ENCODE measurements around the gene DNAJC6. TPM values are rescaled to one million over a fixed set of nuclear protein-coding genes. Genes with fewer than 3 reads are reported as not detected.

DNAJC6 gene
- total RNA-seq, 1 donor from 2014 or later, result 16.7 TPM

DNA sequence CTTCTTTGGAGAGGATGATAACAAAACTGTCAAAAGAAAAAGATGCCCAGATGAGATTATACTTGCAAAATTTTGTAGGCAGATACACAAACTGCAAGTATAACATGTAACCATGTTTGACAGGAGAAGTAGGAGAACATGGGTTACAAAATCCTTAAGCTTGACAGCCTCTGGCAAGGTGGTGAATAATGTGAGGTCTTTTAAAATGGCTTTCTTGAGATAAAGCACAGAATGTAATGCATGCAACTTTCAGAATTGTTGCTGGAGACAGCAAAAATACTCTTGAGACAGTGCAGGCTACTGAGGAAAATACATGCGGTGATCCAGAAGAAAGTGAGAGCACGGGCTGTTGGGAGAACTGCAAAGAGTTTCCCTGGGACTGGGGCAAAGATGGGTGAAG is 24.7 kb downstream of the DNAJC6 start:
- no peak overlapping the region for H3K27ac Mint-ChIP-seq (ENCODE audit: unreplicated experiment)
- peaks cover 12% of the 10 kb centered on the region for H3K4me1 Mint-ChIP-seq (ENCODE audit: low read depth)
- H3K27me3 Mint-ChIP-seq (ENCODE audit: low read depth), result no peaks in the 10 kb centered on the region
- TF ChIP-seq, protein P1, sequence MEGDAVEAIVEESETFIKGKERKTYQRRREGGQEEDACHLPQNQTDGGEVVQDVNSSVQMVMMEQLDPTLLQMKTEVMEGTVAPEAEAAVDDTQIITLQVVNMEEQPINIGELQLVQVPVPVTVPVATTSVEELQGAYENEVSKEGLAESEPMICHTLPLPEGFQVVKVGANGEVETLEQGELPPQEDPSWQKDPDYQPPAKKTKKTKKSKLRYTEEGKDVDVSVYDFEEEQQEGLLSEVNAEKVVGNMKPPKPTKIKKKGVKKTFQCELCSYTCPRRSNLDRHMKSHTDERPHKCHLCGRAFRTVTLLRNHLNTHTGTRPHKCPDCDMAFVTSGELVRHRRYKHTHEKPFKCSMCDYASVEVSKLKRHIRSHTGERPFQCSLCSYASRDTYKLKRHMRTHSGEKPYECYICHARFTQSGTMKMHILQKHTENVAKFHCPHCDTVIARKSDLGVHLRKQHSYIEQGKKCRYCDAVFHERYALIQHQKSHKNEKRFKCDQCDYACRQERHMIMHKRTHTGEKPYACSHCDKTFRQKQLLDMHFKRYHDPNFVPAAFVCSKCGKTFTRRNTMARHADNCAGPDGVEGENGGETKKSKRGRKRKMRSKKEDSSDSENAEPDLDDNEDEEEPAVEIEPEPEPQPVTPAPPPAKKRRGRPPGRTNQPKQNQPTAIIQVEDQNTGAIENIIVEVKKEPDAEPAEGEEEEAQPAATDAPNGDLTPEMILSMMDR (IDR thresholded peaks at IDR 0.05), result no peak
- H3K4me3 Mint-ChIP-seq (ENCODE audit: unreplicated experiment), result no peak overlapping the region
- no peak for DNase-seq (ENCODE audit: low spot score)
- peaks cover 5% of the 10 kb centered on the region for H3K9me3 Mint-ChIP-seq (ENCODE audit: low read depth)
- H3K36me3 Mint-ChIP-seq (ENCODE audit: low read depth), result peaks cover 4% of the 10 kb centered on the region

DNA sequence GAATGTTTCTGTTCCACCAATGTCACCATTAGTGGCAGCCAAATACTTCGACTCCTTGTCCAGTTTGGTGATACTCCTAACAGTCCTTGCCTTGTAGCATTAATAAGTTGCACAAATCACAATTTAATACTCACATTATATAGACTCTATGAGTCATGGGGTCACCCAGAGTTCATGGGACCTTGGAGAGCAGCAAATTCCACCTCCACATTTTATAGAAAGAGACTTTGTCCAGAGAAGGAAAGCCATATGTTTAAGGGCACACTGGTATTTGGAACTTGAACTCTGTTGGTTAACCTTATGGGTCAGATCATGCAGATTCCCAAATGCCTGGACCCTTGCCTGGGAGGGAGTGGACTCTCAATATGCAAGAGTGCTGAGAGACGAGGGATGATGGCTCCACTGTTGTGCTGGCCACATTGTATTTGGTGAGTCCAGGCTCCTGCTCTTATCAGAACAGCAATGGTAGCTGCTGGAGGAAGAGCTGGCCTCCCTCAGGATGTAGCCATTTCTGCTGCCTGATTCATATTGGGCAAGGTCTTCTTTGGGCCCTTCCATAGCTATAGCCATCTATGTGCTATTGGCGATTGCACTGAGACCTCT is 30.6 kb downstream of the DNAJC6 start:
- Mint-ChIP-seq H3K27me3 (ENCODE audit: low read depth) (no peaks in the 10 kb centered on the region), H3K4me1 (ENCODE audit: low read depth) (peaks cover 10% of the 10 kb centered on the region), H3K27ac (ENCODE audit: unreplicated experiment) (no peak overlapping the region), H3K4me3 (ENCODE audit: unreplicated experiment) (no peak overlapping the region), H3K36me3 (ENCODE audit: low read depth) (peaks cover 6% of the 10 kb centered on the region), H3K9me3 (ENCODE audit: low read depth) (peaks cover 5% of the 10 kb centered on the region)
- TF ChIP-seq, protein P1 (IDR thresholded peaks at IDR 0.05), result no peak
- no peak for DNase-seq (ENCODE audit: low spot score)

DNA sequence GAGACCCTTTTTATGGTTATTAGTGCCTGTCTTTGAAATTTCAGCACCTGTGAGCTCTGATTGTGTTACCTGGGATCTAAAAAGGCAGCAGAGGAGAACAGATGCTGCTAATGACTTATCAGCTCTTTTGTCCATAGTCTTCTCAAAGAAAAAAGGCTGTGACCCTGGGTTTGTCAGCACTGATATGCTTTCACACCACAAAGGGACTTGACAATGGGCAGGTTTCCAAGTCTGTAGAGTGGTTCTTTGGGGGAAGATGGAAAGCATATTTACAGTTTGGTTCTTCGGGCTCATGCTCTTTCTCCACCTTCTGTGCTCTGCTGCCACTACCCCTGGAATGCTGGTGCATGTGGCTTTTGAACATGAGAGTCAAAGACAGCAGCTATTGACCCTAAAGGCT is 32.0 kb downstream of the DNAJC6 start:
- no peaks in the 10 kb centered on the region for H3K27me3 Mint-ChIP-seq (ENCODE audit: low read depth)
- no peak overlapping the region for H3K4me3 Mint-ChIP-seq (ENCODE audit: unreplicated experiment)
- H3K4me1 Mint-ChIP-seq (ENCODE audit: low read depth), result peaks cover 10% of the 10 kb centered on the region
- DNase-seq (ENCODE audit: low spot score), result no peak
- TF ChIP-seq, protein P1 (IDR thresholded peaks at IDR 0.05), result no peak
- no peak overlapping the region for H3K27ac Mint-ChIP-seq (ENCODE audit: unreplicated experiment)
- H3K9me3 Mint-ChIP-seq (ENCODE audit: low read depth), result peaks cover 5% of the 10 kb centered on the region
- H3K36me3 Mint-ChIP-seq (ENCODE audit: low read depth), result peaks cover 6% of the 10 kb centered on the region

DNA sequence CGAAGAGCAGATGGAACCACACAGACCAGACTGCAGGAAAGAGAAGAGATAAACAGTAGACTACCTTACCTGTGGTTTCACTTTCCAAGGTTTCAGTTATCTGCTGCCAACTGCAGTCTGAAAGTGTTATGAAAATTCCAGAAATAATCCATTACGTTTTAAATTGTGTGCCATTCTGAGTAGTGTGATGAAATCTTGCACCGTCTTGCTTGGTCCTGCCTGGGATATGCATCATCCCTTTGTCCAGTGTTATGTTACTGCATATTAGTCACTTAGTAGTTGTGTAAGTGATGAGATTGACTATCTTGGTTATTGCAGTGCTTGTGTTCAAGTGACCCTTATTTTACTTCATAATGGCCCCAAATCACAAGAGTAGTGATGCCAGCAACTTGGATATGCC is 33.9 kb downstream of the DNAJC6 start:
- Mint-ChIP-seq H3K27ac (ENCODE audit: unreplicated experiment) (peak overlapping the region; percentile 68), H3K4me3 (ENCODE audit: unreplicated experiment) (no peak overlapping the region), H3K27me3 (ENCODE audit: low read depth) (no peaks in the 10 kb centered on the region), H3K36me3 (ENCODE audit: low read depth) (peaks cover 2% of the 10 kb centered on the region), H3K9me3 (ENCODE audit: low read depth) (no peaks in the 10 kb centered on the region), H3K4me1 (ENCODE audit: low read depth) (peaks cover 10% of the 10 kb centered on the region)
- DNase-seq (ENCODE audit: low spot score), result no peak
- TF ChIP-seq, protein P1 (IDR thresholded peaks at IDR 0.05), result no peak

DNA sequence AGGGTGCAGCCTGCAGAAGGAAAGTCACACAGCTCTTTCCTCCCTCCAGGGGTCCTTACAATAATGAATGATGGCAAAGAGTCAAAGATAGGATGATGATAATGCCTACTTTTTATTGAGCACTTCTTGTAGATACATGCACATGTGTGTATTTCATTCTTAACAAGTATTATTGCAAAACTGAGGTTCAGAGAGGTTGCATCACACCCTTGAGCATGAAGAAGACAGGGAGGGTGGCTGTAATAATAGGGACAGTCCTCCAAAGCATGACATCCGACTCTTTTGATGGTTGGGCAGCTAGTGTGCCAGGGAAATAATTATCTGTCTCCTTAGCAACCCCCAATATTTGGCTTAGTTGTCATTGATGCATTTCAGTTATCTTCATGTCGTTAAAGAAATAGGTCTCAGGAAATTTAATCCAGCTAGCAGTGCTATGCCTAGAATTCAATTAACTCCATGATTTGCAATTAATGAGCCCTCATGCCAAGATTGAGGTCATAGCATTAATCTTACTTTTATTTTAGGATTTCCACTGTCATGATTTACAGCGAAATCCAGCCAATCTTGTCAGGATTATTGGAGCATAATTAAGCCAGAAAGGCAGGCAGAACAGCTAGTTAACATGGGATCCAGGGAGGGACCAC is 35.0 kb downstream of the DNAJC6 start:
- peaks cover 10% of the 10 kb centered on the region for H3K4me1 Mint-ChIP-seq (ENCODE audit: low read depth)
- H3K27ac Mint-ChIP-seq (ENCODE audit: unreplicated experiment), result no peak overlapping the region
- no peak for DNase-seq (ENCODE audit: low spot score)
- H3K4me3 Mint-ChIP-seq (ENCODE audit: unreplicated experiment), result no peak overlapping the region
- H3K9me3 Mint-ChIP-seq (ENCODE audit: low read depth), result no peaks in the 10 kb centered on the region
- no peaks in the 10 kb centered on the region for H3K27me3 Mint-ChIP-seq (ENCODE audit: low read depth)
- TF ChIP-seq, protein P1 (IDR thresholded peaks at IDR 0.05), result no peak
- peaks cover 2% of the 10 kb centered on the region for H3K36me3 Mint-ChIP-seq (ENCODE audit: low read depth)
